PFSK-1 (cell line): ENCODE results near the gene RNF2.

Experiments
- POLR2AphosphoS5 ChIP-seq: IDR thresholded peaks from 2 replicates; pipeline ENCODE4 v1.6.1; 2012; ENCODE audit warnings: low read depth, mild to moderate bottlenecking, control low read depth, low read length, moderate library complexity
- REST ChIP-seq, 2 experiments: IDR thresholded peaks; 2 replicates each; pipeline versions ENCODE4 v1.6.1 to v1.8.0; 2011 to 2012; ENCODE audit warnings: low read depth in 2 of 2, low read length in 2 of 2, control low read depth in 1 of 2, inconsistent platforms in 1 of 2, mild to moderate bottlenecking in 1 of 2, moderate library complexity in 1 of 2; ENCODE audit not compliant: insufficient read depth in 1 of 2

GRCh38 chr1:185129708-185130107 is 84.3 kb downstream of the RNF2 start:
- TF ChIP-seq POLR2AphosphoS5, result no peak
- TF ChIP-seq REST (IDR thresholded peaks at IDR 0.05; ENCODE audit: insufficient read depth in 1 of 2, low read depth in 2 of 2, low read length in 2 of 2), result no peak
